ENCODE data around the gene ZNF483.

DNA sequence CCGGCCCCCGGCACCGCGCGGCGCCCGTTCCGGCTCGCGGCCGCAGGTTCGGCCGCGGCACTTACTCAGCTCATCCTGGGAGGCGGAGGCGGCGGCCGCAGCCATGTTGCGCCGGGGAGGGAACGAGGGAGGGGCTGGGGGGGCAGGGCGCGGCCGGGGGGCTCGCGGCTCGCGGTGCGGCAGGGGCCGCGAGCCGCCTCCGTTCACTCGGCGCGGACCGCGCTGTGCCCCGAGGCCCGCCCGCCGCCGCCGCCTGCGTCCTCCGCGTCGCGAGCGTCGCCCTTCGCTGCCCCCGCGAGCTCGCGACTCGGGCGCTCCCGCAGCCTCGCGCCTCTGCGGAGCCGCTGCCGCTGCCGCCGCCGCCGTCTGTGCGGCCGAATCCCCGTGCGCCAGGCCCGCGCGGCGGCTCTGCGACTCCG is 41.5 kb upstream of the ZNF483 start:
- TF ChIP-seq GATA2 (IDR thresholded peaks at IDR 0.05; ENCODE audit: low read depth, low read length), result no peak
- no peak for TF ChIP-seq GATA3 (IDR thresholded peaks at IDR 0.05; ENCODE audit: low read depth, low read length)
